Neutrophil (primary cell): Measurements from ENCODE around the gene CACNG1.

ENCODE experiments used
- H3K27ac ChIP-seq: fragments of 200-600 bp; sonication (generic); 2 replicates; pipeline ENCODE4 v1.5.1; 2016; ENCODE audit warnings: mild to moderate bottlenecking, moderate library complexity
- H3K27me3 ChIP-seq: fragments of 200-600 bp; sonication (generic); 2 replicates; pipeline ENCODE4 v1.6.0; 2016; ENCODE audit warnings: mild to moderate bottlenecking
- H3K36me3 ChIP-seq: fragments of 200-600 bp; sonication (generic); 2 replicates; pipeline ENCODE4 v1.5.1; 2017
- H3K4me1 ChIP-seq, 2 experiments: fragments of 200-600 bp in 1 of 2; sonication (generic) in 1 of 2; 1 replicate in 1 of 2; 2 replicates in 1 of 2; pipeline versions ENCODE4 v1.5.1 to v1.6.1; 2013 to 2016; ENCODE audit warnings: low read depth in 1 of 2, low read length in 1 of 2, mild to moderate bottlenecking in 1 of 2, moderate library complexity in 1 of 2; ENCODE audit not compliant: control insufficient read depth in 1 of 2, insufficient read depth in 1 of 2
- H3K4me3 ChIP-seq, 2 experiments: fragments of 200-600 bp in 1 of 2; sonication (generic) in 1 of 2; 1 replicate in 1 of 2; 2 replicates in 1 of 2; pipeline ENCODE4 v1.5.1; 2013 to 2016; ENCODE audit warnings: low read depth in 1 of 2, low read length in 1 of 2, mild to moderate bottlenecking in 1 of 2, moderate library complexity in 1 of 2
- H3K9me3 ChIP-seq: fragments of 200-600 bp; sonication (generic); 2 replicates; pipeline ENCODE4 v1.5.1; 2016
- TF ChIP-seq, protein P1 (sequence below): fragments of 200-600 bp; sonication (generic); IDR thresholded peaks from 2 replicates; pipeline ENCODE4 v1.5.1; 2016; ENCODE audit warnings: antibody characterized with exemption

CACNG1 gene

DNA sequence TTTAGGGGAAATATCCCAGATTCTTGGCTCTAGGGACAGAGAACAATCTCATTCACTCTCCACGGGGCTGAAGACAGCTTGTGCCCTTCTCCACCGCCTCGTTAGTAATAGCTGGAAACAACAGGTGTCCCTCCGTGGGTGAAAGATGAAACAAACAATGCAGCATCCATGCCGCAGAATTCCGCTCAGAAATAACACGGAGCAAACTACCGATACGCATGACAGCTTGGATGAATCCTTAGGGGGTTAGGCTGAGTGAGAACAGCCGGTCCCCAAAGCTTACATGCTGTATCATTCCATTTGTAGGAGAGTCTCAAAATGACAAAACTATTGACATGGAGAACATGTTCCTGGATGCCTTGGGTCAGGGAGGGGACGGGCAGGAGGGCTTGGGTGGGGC lies 29.4 kb upstream of the CACNG1 start:
- Histone ChIP-seq H3K9me3 (no peaks in the 10 kb centered on the region), H3K27me3 (no peaks in the 10 kb centered on the region), H3K36me3 (no peaks in the 10 kb centered on the region), H3K27ac (no peak overlapping the region), H3K4me3 (no peak overlapping the region), H3K4me1 (no peaks in the 10 kb centered on the region)
- TF ChIP-seq, protein P1, sequence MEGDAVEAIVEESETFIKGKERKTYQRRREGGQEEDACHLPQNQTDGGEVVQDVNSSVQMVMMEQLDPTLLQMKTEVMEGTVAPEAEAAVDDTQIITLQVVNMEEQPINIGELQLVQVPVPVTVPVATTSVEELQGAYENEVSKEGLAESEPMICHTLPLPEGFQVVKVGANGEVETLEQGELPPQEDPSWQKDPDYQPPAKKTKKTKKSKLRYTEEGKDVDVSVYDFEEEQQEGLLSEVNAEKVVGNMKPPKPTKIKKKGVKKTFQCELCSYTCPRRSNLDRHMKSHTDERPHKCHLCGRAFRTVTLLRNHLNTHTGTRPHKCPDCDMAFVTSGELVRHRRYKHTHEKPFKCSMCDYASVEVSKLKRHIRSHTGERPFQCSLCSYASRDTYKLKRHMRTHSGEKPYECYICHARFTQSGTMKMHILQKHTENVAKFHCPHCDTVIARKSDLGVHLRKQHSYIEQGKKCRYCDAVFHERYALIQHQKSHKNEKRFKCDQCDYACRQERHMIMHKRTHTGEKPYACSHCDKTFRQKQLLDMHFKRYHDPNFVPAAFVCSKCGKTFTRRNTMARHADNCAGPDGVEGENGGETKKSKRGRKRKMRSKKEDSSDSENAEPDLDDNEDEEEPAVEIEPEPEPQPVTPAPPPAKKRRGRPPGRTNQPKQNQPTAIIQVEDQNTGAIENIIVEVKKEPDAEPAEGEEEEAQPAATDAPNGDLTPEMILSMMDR, result no peak

DNA sequence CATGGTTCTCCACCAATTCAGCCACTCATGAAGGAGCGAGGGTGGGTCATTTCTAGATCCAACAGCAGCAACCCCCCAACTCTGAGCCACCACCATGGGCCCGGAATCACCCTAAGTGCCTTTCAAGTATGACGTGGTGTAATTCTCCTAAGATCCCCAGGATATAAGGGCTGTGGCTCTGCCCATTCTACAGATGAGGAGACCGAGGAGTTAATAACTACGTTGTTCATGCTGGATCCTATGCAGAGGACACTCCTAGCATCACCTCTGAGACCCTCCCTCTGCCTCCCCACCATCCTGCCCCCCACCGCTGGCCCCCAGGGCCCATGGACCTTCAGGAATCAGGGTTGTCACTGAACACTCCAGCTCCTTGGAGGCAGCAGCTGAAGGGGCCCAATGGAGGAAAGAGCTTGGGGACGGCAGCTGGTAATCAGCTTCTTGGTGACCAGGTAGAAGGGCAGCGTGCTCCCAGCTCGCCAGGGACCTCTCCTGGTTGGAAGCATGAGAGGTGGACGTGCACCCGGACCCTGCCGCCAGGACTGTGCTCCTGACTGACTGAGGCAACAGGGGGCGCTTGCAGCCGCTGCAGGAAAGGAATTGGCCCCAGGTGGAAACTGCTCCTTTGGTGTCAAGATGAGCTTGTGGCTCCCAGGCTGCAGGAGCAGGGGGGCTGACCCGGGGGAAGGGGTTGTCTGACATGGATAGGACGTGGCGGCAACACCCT lies 28.2 kb upstream of the CACNG1 start:
- TF ChIP-seq, protein P1, result no peak
- Histone ChIP-seq H3K9me3 (no peaks in the 10 kb centered on the region), H3K4me1 (no peaks in the 10 kb centered on the region), H3K4me3 (no peak overlapping the region), H3K27ac (no peak overlapping the region), H3K36me3 (no peaks in the 10 kb centered on the region), H3K27me3 (no peaks in the 10 kb centered on the region)

DNA sequence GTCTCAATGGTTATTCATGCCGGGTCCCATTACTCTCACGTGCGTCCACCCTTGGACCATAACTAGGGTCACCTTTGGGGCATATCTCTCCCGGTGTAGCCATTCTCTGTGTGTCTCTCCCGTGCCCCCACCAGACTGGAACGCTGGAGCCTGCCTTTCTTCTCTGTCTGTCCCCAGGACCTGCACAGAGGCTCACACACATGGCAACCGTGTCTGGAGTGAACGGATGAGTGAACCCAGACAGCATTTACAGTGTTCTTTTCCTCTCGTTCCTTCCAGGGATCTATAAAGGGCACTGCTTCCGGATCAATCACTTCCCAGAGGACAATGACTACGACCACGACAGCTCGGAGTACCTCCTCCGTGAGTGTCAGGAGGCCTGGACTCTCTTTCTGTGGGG lies 26.4 kb upstream of the CACNG1 start:
- Histone ChIP-seq H3K4me1 (no peaks in the 10 kb centered on the region), H3K9me3 (no peaks in the 10 kb centered on the region), H3K4me3 (no peak overlapping the region), H3K36me3 (no peaks in the 10 kb centered on the region), H3K27me3 (no peaks in the 10 kb centered on the region), H3K27ac (no peak overlapping the region)
- TF ChIP-seq, protein P1, result no peak

DNA sequence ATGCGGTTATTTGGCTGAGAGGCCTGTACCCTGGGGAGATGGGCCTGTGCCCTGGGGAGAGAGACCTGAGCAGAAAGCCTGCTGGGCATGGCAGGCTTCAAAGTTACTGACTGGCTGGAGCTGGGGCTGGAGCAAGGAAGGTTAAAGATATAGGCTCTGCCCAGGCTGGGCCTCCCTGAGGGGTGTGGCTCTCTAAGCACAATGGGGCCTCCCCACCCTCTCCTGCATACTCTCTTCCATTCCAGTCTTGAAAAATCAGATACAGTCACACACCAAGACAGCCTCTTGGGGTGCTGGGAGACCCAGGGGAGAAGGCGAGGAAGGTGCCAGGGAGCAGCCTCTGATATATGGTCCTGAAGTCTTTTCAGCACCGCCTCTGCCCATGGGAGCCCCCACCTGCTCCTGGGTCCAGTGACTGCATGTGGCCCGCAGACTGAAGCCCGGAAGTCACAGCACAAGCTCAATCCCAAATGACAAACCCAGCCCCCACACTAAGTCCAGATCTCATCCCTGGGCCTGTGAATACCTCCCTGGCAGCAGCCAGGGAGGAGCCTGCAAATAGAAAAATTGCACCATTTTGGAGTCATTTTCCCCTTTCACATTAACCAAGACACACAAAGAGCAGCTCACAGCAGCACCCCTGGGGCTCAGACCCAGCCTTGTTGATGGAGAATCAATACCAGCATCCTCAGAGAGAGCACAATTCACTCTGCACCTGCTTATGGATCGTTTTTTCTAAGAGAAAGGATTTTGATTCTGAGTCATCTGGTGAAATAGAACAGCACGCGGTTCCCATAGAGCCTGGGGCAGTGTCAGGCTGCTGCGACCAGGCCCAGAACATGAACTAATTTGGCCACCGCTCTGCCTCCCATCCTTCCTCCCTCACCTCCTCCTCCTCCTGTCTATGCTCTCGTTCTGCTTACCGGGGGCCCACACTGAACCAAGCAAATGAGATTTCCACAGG lies 25.6 kb upstream of the CACNG1 start:
- no peaks in the 10 kb centered on the region for H3K27me3 ChIP-seq

DNA sequence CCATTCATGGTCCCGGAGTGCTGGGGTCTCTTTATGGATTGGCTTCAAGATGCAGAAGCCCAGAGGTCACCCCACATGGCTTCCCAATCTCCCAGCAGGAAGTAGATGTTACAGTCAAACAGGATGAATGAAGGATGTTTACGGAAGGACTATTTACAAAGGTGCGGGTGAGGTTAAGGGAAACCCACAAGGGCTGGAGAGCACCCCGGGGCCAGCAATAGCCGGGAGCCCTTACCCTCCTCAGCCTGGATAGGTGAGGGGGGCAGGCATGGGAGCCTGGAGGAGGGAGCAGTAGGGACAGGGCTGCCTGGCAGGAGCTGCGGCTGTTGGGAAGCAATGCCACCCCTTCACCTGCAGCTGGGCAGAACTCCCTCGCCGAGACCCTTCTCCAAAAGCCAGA lies 24.5 kb upstream of the CACNG1 start:
- Histone ChIP-seq H3K4me1 (no peaks in the 10 kb centered on the region), H3K36me3 (no peaks in the 10 kb centered on the region), H3K4me3 (no peak overlapping the region), H3K9me3 (no peaks in the 10 kb centered on the region), H3K27ac (no peak overlapping the region), H3K27me3 (no peaks in the 10 kb centered on the region)
- TF ChIP-seq, protein P1, result no peak

More for the DNA sequence above, 25.6 kb upstream of the CACNG1 start:
- no peak overlapping the region for H3K27ac ChIP-seq
- H3K4me3 ChIP-seq, result no peak overlapping the region
- H3K9me3 ChIP-seq, result no peaks in the 10 kb centered on the region
- TF ChIP-seq, protein P1, result no peak
- H3K36me3 ChIP-seq, result no peaks in the 10 kb centered on the region
- H3K4me1 ChIP-seq, result no peaks in the 10 kb centered on the region
